Mesothelial cell of epicardium (in vitro differentiated cells): ENCODE results near the gene CHRDL2. TPM values are rescaled to one million over a fixed set of nuclear protein-coding genes. Genes with fewer than 3 reads are reported as not detected.
A peak's percentile ranks its signal among the peaks of the same experiment; 100 is the strongest.
"Not testable (repeated sequence)": the region's sequence is repeated elsewhere in the genome, so short reads cannot be mapped to it uniquely, and the experiment has no call there.

Experiments
- DNase-seq, 2 experiments: peaks; one replicate each; pipeline ENCODE4 v3.0.0; 2021; ENCODE audit warnings: low spot score in 2 of 2; ENCODE audit not compliant: unreplicated experiment in 2 of 2
- H3K27ac Mint-ChIP-seq: 2 replicates; pipeline ENCODE4 v1.8.0; 2021; ENCODE audit warnings: mixed read lengths
- H3K27me3 Mint-ChIP-seq: 2 replicates; pipeline ENCODE4 v1.8.0; 2021; ENCODE audit warnings: low read depth, mixed read lengths
- H3K36me3 Mint-ChIP-seq: 2 replicates; pipeline ENCODE4 v1.8.0; 2021; ENCODE audit warnings: mixed read lengths
- H3K4me1 Mint-ChIP-seq: 2 replicates; pipeline ENCODE4 v1.8.0; 2021; ENCODE audit warnings: mixed read lengths
- H3K4me3 Mint-ChIP-seq: 2 replicates; pipeline ENCODE4 v1.8.0; 2021; ENCODE audit warnings: mild to moderate bottlenecking, moderate library complexity, mixed read lengths
- H3K9me3 Mint-ChIP-seq: 2 replicates; pipeline ENCODE4 v1.8.0; 2021; ENCODE audit warnings: mixed read lengths
- CTCF ChIP-seq: fragments of 200-600 bp; sonication (generic); IDR thresholded peaks from one replicate; pipeline ENCODE4 v1.5.0; 2021; ENCODE audit warnings: antibody characterized with exemption; ENCODE audit not compliant: unreplicated experiment
- total RNA-seq: library from RNA; stranded (reverse); gene quantifications from 3 replicates; pipeline ENCODE4 v1.2.1, GENCODE V29; 2021

The CHRDL2 gene
- total RNA-seq, 1 donor from 2014 or later, result 0.65 TPM

GRCh38 chr11:74766905-74767304 lies 35.7 kb upstream of the CHRDL2 start:
- peaks cover 22% of the 10 kb centered on the region for H3K36me3 Mint-ChIP-seq
- H3K9me3 Mint-ChIP-seq, result peaks cover 24% of the 10 kb centered on the region
- no peaks in the 10 kb centered on the region for H3K4me1 Mint-ChIP-seq
- no peak for DNase-seq
- no peak overlapping the region for H3K27ac Mint-ChIP-seq
- H3K4me3 Mint-ChIP-seq, result no peak overlapping the region
- no peaks in the 10 kb centered on the region for H3K27me3 Mint-ChIP-seq
- no peak for TF ChIP-seq CTCF

- peaks cover 5% of the 10 kb centered on the region for H3K9me3 Mint-ChIP-seq
- H3K4me1 Mint-ChIP-seq, result peaks cover 22% of the 10 kb centered on the region
- no peak overlapping the region for H3K4me3 Mint-ChIP-seq
- TF ChIP-seq CTCF, result no peak
- H3K36me3 Mint-ChIP-seq, result peaks cover 5% of the 10 kb centered on the region
- DNase-seq, result no peak
- no peak overlapping the region for H3K27ac Mint-ChIP-seq
- no peaks in the 10 kb centered on the region for H3K27me3 Mint-ChIP-seq
Measured at GRCh38 chr11:74756571-74756970, 25.3 kb upstream of the CHRDL2 start.

GRCh38 chr11:74755395-74755995 lies 24.3 kb upstream of the CHRDL2 start:
- Mint-ChIP-seq H3K4me3 (no peak overlapping the region), H3K27ac (no peak overlapping the region), H3K9me3 (peaks cover 5% of the 10 kb centered on the region), H3K4me1 (peaks cover 28% of the 10 kb centered on the region), H3K27me3 (no peaks in the 10 kb centered on the region), H3K36me3 (peaks cover 5% of the 10 kb centered on the region)
- no peak for TF ChIP-seq CTCF
- no peak for DNase-seq

- no peak for TF ChIP-seq CTCF
- Mint-ChIP-seq H3K4me3 (no peak overlapping the region), H3K27ac (peak overlapping the region; percentile 67), H3K27me3 (no peaks in the 10 kb centered on the region), H3K9me3 (peaks cover 5% of the 10 kb centered on the region), H3K4me1 (peaks cover 33% of the 10 kb centered on the region), H3K36me3 (peaks cover 5% of the 10 kb centered on the region)
- no peak for DNase-seq
Measured at GRCh38 chr11:74754507-74755252, 23.5 kb upstream of the CHRDL2 start.

GRCh38 chr11:74751303-74751702 lies 20.1 kb upstream of the CHRDL2 start:
- Mint-ChIP-seq H3K27ac (no peak overlapping the region), H3K9me3 (peaks cover under 1% of the 10 kb centered on the region), H3K4me1 (peaks cover 46% of the 10 kb centered on the region), H3K27me3 (no peaks in the 10 kb centered on the region), H3K36me3 (peaks cover under 1% of the 10 kb centered on the region), H3K4me3 (peak overlapping the region; percentile 34)
- no peak for DNase-seq
- no peak for TF ChIP-seq CTCF

- not testable (repeated sequence) for H3K27me3 Mint-ChIP-seq, H3K9me3 Mint-ChIP-seq, DNase-seq, H3K27ac Mint-ChIP-seq, H3K36me3 Mint-ChIP-seq
- Mint-ChIP-seq H3K4me3 (peak overlapping the region; percentile 78), H3K4me1 (peaks cover 44% of the 10 kb centered on the region)
Measured at GRCh38 chr11:74750598-74750997, 19.4 kb upstream of the CHRDL2 start.
